Uterus (tissue), 2 donors: ENCODE measurements around the gene KCNK18.

Experiments
- POLR2A ChIP-seq, 2 donors: fragments of 450-650 bp; IDR thresholded peaks; one replicate each; pipeline ENCODE4 v1.6.1; 2016; ENCODE audit warnings: antibody characterized with exemption in 2 of 2, mild to moderate bottlenecking in 1 of 2, moderate library complexity in 1 of 2
- TF ChIP-seq, protein P1 (sequence below), 4 experiments: fragments of 200-600 bp in 2 of 4; fragments of 450-650 bp in 2 of 4; sonication (generic) in 2 of 4; IDR thresholded peaks; one replicate each; pipeline ENCODE4 v1.5.1; 2016 to 2019; ENCODE audit warnings: antibody characterized with exemption in 4 of 4, mild to moderate bottlenecking in 2 of 4, moderate library complexity in 1 of 4

DNA sequence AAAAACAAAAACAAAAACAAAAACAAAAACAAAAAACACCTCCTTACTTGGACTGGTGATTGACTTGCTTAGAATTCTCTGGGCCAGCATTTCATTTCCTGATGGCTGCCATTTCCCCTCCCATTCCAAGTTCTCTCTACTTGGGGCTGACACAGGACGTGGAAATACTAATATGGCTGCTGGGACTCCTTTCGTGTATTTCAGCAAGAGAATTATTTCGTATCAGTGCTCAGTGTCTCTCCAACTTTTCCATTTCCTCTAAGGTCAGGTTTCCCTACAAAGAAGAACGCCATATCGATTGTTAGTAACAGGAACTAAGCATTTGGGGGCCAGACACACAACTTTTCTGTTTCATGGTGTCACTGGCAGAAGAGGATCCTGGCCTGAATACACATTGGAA is 36.7 kb upstream of the KCNK18 start:
- TF ChIP-seq POLR2A (IDR thresholded peaks at IDR 0.05) = no peak
- TF ChIP-seq, protein P1, sequence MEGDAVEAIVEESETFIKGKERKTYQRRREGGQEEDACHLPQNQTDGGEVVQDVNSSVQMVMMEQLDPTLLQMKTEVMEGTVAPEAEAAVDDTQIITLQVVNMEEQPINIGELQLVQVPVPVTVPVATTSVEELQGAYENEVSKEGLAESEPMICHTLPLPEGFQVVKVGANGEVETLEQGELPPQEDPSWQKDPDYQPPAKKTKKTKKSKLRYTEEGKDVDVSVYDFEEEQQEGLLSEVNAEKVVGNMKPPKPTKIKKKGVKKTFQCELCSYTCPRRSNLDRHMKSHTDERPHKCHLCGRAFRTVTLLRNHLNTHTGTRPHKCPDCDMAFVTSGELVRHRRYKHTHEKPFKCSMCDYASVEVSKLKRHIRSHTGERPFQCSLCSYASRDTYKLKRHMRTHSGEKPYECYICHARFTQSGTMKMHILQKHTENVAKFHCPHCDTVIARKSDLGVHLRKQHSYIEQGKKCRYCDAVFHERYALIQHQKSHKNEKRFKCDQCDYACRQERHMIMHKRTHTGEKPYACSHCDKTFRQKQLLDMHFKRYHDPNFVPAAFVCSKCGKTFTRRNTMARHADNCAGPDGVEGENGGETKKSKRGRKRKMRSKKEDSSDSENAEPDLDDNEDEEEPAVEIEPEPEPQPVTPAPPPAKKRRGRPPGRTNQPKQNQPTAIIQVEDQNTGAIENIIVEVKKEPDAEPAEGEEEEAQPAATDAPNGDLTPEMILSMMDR (IDR thresholded peaks at IDR 0.05) = no peak
